Measurements from ENCODE around the gene POLDIP2. TPM values are rescaled to one million over a fixed set of nuclear protein-coding genes. Genes with fewer than 3 reads are reported as not detected.

POLDIP2 gene
- total and polyA plus RNA-seq, 7 donors = 172 to 299 (median 196) TPM

DNA sequence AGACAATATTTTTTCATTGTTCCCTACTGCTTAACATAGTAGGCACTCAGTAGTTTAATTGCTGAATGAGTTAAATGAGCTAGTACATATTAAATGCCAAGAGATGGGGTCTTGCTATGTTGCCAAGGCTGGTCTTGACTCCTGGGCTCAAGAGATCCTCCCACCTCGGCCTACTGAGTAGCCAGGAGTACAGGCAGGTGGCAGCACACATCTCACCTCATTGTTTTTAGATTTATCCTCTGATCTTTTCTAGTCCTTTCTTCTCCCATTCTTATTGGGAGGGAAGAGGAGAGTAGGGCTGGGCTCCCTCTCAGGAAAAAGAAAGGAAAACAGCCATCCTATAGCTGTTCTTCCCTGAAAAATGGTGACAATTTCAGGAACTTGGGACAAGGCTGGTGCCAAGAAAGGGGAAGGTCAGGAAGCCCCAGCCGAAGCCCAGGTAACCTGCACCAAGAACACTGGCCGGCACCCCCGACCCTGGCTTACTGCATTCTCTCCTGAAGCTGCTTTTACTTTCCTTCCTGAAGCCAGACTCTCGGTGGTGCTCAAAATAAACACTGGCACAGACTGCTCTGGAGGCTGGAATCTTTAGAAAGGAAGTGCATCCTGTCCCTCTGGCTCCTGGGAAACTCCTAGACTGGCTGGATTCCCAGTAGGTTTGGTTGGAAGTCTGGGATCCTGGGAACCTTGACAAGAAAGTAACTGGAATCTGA, 19.1 kb downstream of the POLDIP2 start:
- Histone ChIP-seq H3K9me3 (no peaks in the 10 kb centered on the region), H3K4me3 (peak overlapping the region; percentile 86), H3K27ac (peak overlapping the region; percentile 94), H3K4me1 (peaks cover 29% of the 10 kb centered on the region), H3K36me3 (ENCODE audit: insufficient read depth in 1 of 2, low read depth in 1 of 2) (peaks cover 7 to 40% of the 10 kb centered on the region in 2 donors), H3K27me3 (ENCODE audit: insufficient read depth in 3 of 3, low read length in 2 of 3) (no peaks in the 10 kb centered on the region)
- WGBS, 3 donors = 51 to 53% (median 52%) methylated on average over 5 of the region's 5 CpGs
- ATAC-seq (no peak), DNase-seq (no peak)
- intact Hi-C loops (cut with DNase I) = loop anchor here in 1 of 2 donors (5.0 kb wide), 1 partner anchor 614 kb away; the partner anchor contains the start of gene PHF12
- TF ChIP-seq, protein P1, sequence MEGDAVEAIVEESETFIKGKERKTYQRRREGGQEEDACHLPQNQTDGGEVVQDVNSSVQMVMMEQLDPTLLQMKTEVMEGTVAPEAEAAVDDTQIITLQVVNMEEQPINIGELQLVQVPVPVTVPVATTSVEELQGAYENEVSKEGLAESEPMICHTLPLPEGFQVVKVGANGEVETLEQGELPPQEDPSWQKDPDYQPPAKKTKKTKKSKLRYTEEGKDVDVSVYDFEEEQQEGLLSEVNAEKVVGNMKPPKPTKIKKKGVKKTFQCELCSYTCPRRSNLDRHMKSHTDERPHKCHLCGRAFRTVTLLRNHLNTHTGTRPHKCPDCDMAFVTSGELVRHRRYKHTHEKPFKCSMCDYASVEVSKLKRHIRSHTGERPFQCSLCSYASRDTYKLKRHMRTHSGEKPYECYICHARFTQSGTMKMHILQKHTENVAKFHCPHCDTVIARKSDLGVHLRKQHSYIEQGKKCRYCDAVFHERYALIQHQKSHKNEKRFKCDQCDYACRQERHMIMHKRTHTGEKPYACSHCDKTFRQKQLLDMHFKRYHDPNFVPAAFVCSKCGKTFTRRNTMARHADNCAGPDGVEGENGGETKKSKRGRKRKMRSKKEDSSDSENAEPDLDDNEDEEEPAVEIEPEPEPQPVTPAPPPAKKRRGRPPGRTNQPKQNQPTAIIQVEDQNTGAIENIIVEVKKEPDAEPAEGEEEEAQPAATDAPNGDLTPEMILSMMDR (IDR thresholded peaks at IDR 0.05) = no peak

DNA sequence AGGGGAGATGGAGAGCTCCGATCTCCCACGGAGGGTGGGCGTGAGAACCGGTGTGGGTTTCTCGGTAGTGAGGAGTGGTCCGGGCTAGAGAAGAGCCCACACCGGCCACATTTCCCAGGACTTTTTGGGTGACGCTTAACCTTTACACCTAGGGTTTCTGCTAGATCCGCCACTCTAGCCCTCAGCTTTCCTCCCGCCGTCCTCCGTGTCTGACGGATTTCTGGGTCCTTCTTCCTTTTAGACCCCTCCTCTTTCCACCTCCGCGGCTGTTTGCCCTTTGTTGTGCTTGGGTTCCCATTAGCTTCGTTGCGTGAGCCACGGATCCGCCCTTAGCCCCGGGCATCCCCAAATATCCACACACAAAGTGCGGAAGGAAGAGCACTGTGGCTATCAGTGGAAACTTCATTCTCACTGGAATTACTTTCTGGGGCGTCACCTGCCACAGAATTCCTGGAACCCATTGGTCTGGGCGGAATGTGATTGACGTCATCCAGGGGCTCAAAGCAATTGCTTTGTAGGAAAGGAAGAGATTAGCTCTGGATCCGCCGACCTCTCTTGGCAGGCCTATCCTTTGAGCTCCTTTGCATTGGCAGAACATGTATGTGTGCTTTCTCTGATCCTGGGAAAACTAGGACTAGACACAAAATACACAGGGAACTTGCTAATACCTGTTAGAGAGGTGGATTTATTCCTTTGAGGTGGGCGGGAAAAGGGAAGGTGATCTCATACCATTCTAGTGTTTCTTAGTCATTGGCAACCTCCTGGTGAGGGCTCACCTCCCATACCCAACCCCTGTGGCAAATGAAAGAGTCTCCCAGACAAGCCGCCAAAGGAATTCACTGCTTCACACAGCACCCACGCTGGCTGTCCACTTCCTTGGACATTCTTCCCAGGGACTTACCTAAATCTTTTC, 21.1 kb downstream of the POLDIP2 start:
- intact Hi-C loops (cut with DNase I) = loop anchor here (2.0 to 5.0 kb wide), 3 partner anchors 17 to 616 kb away; partner anchors contain the start of genes PHF12 (in 1 of the 2), POLDIP2 (in 1 of the 2) and TMEM97 (in 1 of the 2)
- DNase-seq = peak; percentile 37 to 63
- H3K27ac ChIP-seq = peak overlapping the region; percentile 94
- H3K4me3 ChIP-seq = peak overlapping the region; percentile 86
- TF ChIP-seq, protein P1 (IDR thresholded peaks at IDR 0.05) = no peak
- H3K9me3 ChIP-seq = no peaks in the 10 kb centered on the region
- no peaks in the 10 kb centered on the region for H3K27me3 ChIP-seq (ENCODE audit: insufficient read depth in 3 of 3, low read length in 2 of 3)
- peaks cover 4 to 35% of the 10 kb centered on the region in 2 donors for H3K36me3 ChIP-seq (ENCODE audit: insufficient read depth in 1 of 2, low read depth in 1 of 2)
- peak in 1 of 4 donors; percentile 10 for ATAC-seq
- H3K4me1 ChIP-seq = peaks cover 29% of the 10 kb centered on the region
- WGBS, 3 donors = 4 to 6% (median 5%) methylated on average over 26 to 29 of the region's 29 CpGs

DNA sequence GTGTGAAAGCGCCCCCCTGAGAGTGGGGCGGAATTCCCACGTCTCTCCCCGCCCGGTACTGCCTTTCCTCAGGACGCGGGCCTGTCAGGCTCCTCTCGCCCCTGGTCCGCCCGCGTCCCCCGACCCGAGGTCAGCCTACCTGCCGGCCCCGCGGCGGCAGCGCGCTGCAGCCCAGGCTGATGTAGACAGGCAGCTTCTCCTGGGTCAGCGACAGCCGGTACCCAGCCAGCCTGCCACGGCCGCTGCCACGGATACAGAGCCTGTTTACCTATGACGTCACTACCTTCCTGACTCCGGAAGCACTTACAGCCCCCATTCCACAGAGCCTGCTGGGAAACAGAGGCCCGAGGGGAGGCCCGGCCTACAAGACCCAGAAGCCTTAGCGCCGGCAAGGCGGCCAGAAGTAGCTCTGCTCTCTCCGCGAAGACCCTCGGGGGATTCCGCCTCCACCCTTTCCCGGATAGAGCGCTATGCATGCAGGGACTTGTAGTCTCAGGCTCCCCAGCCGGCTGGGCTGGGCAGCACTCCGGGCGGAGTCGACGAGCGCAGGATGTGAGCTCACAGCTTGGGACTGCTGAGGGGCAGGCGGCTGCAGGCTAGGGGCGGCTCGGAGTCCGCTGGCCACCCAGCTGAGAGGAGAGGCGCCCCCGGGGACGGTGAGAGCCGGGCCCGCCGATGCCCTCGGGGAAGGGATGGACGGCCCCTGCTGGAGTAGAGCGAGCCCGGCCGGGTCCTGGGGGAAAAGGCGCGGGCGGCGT, 21.9 kb downstream of the POLDIP2 start, which contains the start of the genes IFT20 and TNFAIP1:
Gene IFT20 (minus strand): TSS at position 272 of the 758 bp plus-strand sequence. CDS start 3,487 bp downstream, outside the sequence.
Gene TNFAIP1 (plus strand): TSS at position 561 of the 758 bp plus-strand sequence. CDS start 3,761 bp downstream, outside the sequence.
- intact Hi-C loops (cut with DNase I) = loop anchor here (2.0 to 5.0 kb wide), 2 partner anchors 17 to 617 kb away; partner anchors contain the start of genes PHF12 (in 1 of the 2) and TMEM97 (in 1 of the 2)
- Histone ChIP-seq H3K27ac (peak within 1 kb of the TSS; percentile 94), H3K9me3 (no peaks in the 10 kb centered on the region), H3K4me1 (peaks cover 29% of the 10 kb centered on the region), H3K27me3 (ENCODE audit: insufficient read depth in 3 of 3, low read length in 2 of 3) (no peaks in the 10 kb centered on the region), H3K4me3 (peak within 1 kb of the TSS; percentile 86), H3K36me3 (ENCODE audit: insufficient read depth in 1 of 2, low read depth in 1 of 2) (peaks cover 0 to 35% of the 10 kb centered on the region in 2 donors)
- DNase-seq (peak; percentile 99 to 100), ATAC-seq (peak; percentile 97 to 98 (median 98))
- TF ChIP-seq, protein P1 (IDR thresholded peaks at IDR 0.05) = no peak
- WGBS, 3 donors = 0 to 1% (median 1%) methylated on average over 61 to 62 of the region's 62 CpGs

DNA sequence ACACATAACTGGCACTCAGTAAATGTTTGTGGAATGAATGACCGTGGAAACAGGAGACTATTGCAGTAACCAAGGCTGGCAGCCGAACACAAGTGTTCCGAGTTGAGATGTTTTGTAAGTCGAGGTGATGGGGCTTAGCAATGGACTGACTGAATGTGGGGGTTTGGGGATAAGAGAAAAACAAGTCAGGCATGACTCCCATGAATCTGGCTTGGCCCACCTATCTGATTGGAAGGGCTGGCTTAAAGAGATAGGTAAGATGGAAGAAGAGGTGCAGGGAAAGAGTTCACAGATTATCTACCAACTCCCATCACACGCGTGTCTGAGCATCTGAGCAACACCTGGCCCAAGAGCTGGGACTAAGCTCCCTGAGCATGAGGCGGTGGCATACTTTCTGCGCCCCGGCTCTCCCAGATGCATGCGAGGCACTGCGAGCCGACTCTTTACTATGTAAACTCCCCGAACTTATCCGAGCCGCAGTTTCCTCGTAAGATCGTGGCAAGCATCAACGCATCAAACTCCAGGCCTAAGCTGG, 22.6 kb downstream of the POLDIP2 start:
- intact Hi-C loops (cut with DNase I) = loop anchor here (2.0 to 5.0 kb wide), 2 partner anchors 16 to 618 kb away; partner anchors contain the start of genes PHF12 (in 1 of the 2) and TMEM97 (in 1 of the 2)
- H3K36me3 ChIP-seq (ENCODE audit: insufficient read depth in 1 of 2, low read depth in 1 of 2) = peaks cover 0 to 35% of the 10 kb centered on the region in 2 donors
- DNase-seq (no peak), ATAC-seq (no peak)
- no peaks in the 10 kb centered on the region for H3K27me3 ChIP-seq (ENCODE audit: insufficient read depth in 3 of 3, low read length in 2 of 3)
- H3K9me3 ChIP-seq = no peaks in the 10 kb centered on the region
- peaks cover 29% of the 10 kb centered on the region for H3K4me1 ChIP-seq
- peak overlapping the region; percentile 94 for H3K27ac ChIP-seq
- H3K4me3 ChIP-seq = peak overlapping the region; percentile 86
- WGBS, 3 donors = 5 to 7% (median 6%) methylated on average over 18 of the region's 18 CpGs
- TF ChIP-seq, protein P1 (IDR thresholded peaks at IDR 0.05) = no peak

All from psoas muscle (tissue), 8 donors.